Peyer's patch (tissue), 4 donors: Measurements from ENCODE around the gene STK36. TPM values are rescaled to one million over a fixed set of nuclear protein-coding genes. Genes with fewer than 3 reads are reported as not detected.
A peak's percentile ranks its signal among the peaks of the same experiment; 100 is the strongest.

Experiments used
- DNase-seq, 3 donors: peaks; one replicate each; pipeline ENCODE4 v3.0.0-alpha.2; 2017 to 2019
- H3K27ac ChIP-seq, 4 donors: fragments of 200-600 bp; sonication (generic); one replicate each; pipeline ENCODE4 v1.5.1; 2016 to 2019
- H3K27me3 ChIP-seq, 2 donors: fragments of 200-600 bp; sonication (generic); one replicate each; pipeline ENCODE4 v1.5.1; 2019
- H3K36me3 ChIP-seq, 3 donors: fragments of 200-600 bp; sonication (generic); one replicate each; pipeline ENCODE4 v1.5.1; 2016 to 2019
- H3K4me1 ChIP-seq, 4 donors: fragments of 200-600 bp; sonication (generic); one replicate each; pipeline ENCODE4 v1.5.1; 2016 to 2019
- H3K4me3 ChIP-seq, 4 donors: fragments of 200-600 bp; sonication (generic); 1 replicate in 3 of 4; 2 replicates in 1 of 4; pipeline ENCODE4 v1.5.1; 2016 to 2019; ENCODE audit warnings: mild to moderate bottlenecking in 1 of 4
- H3K9me3 ChIP-seq, 4 donors: fragments of 200-600 bp; sonication (generic); one replicate each; pipeline ENCODE4 v1.5.1; 2016 to 2019; ENCODE audit warnings: mild to moderate bottlenecking in 1 of 4
- CTCF ChIP-seq, 6 experiments: fragments of 450-650 bp in 4 of 6; fragments of 200-600 bp in 2 of 6; sonication (generic) in 1 of 6; IDR thresholded peaks; one replicate each; pipeline ENCODE4 v1.5.1; 2017 to 2019; ENCODE audit warnings: antibody characterized with exemption in 6 of 6, mild to moderate bottlenecking in 3 of 6, moderate library complexity in 1 of 6
- POLR2A ChIP-seq, 2 donors: fragments of 450-650 bp; IDR thresholded peaks; one replicate each; pipeline ENCODE4 v1.5.1; 2017; ENCODE audit warnings: antibody characterized with exemption in 2 of 2, mild to moderate bottlenecking in 2 of 2, moderate library complexity in 2 of 2
- total RNA-seq, 4 donors: library from RNA; depleted of rRNA; stranded (reverse); fragments of >200 nt; gene quantifications; one replicate each; pipeline ENCODE4 v1.1.0, GENCODE V29; 2016

STK36 gene
- total RNA-seq, 4 donors from 2014 or later: 25.6 to 82.7 (median 63.6) TPM

- no peak for DNase-seq
- H3K4me3 ChIP-seq: no peak overlapping the region
- TF ChIP-seq POLR2A (IDR thresholded peaks at IDR 0.05) (no peak), CTCF (IDR thresholded peaks at IDR 0.05) (no peak)
Observed at GRCh38 chr2:218732052-218732760, 60.3 kb downstream of the STK36 start.

GRCh38 chr2:218732761-218733158, 60.9 kb downstream of the STK36 start:
- peaks cover 0 to 13% (median 8%) of the 10 kb centered on the region in 4 donors for H3K4me1 ChIP-seq
- no peak overlapping the region for H3K4me3 ChIP-seq
- H3K27me3 ChIP-seq: no peaks in the 10 kb centered on the region
- no peak for DNase-seq
- no peaks in the 10 kb centered on the region for H3K9me3 ChIP-seq
- peaks cover 0 to 6% (median 0%) of the 10 kb centered on the region in 3 donors for H3K36me3 ChIP-seq
- peak overlapping the region in 3 of 4 donors; percentile 26 to 80 (median 54) for H3K27ac ChIP-seq
- TF ChIP-seq CTCF (IDR thresholded peaks at IDR 0.05) (no peak), POLR2A (IDR thresholded peaks at IDR 0.05) (no peak)

More at GRCh38 chr2:218732052-218732760, 60.3 kb downstream of the STK36 start:
- peaks cover 0 to under 1% (median 0%) of the 10 kb centered on the region in 3 donors for H3K36me3 ChIP-seq
- peaks cover 0 to 5% (median 0%) of the 10 kb centered on the region in 4 donors for H3K9me3 ChIP-seq
- peaks cover 0 to 13% (median 8%) of the 10 kb centered on the region in 4 donors for H3K4me1 ChIP-seq
- H3K27ac ChIP-seq: peak overlapping the region in 3 of 4 donors; percentile 26 to 80 (median 54)
- H3K27me3 ChIP-seq: no peaks in the 10 kb centered on the region

GRCh38 chr2:218733171-218734021, 61.5 kb downstream of the STK36 start:
- peaks cover 0 to 13% (median 8%) of the 10 kb centered on the region in 4 donors for H3K4me1 ChIP-seq
- TF ChIP-seq POLR2A (IDR thresholded peaks at IDR 0.05) (no peak), CTCF (IDR thresholded peaks at IDR 0.05) (no peak)
- H3K36me3 ChIP-seq: peaks cover 0 to 12% (median 0%) of the 10 kb centered on the region in 3 donors
- no peaks in the 10 kb centered on the region for H3K27me3 ChIP-seq
- peak overlapping the region in 2 of 4 donors; percentile 54 to 80 for H3K27ac ChIP-seq
- peak in 2 of 3 donors; percentile 16 to 59 for DNase-seq
- no peak overlapping the region for H3K4me3 ChIP-seq
- no peaks in the 10 kb centered on the region for H3K9me3 ChIP-seq

- no peak overlapping the region for H3K27ac ChIP-seq
- H3K9me3 ChIP-seq: no peaks in the 10 kb centered on the region
- H3K4me1 ChIP-seq: peaks cover 0 to 13% (median 8%) of the 10 kb centered on the region in 4 donors
- H3K36me3 ChIP-seq: peaks cover 0 to 21% (median 0%) of the 10 kb centered on the region in 3 donors
- H3K4me3 ChIP-seq: no peak overlapping the region
- no peak for DNase-seq
- no peaks in the 10 kb centered on the region for H3K27me3 ChIP-seq
- TF ChIP-seq POLR2A (IDR thresholded peaks at IDR 0.05) (no peak), CTCF (IDR thresholded peaks at IDR 0.05) (no peak)
Observed at GRCh38 chr2:218734190-218734975, 62.5 kb downstream of the STK36 start.

GRCh38 chr2:218736531-218736930, 64.6 kb downstream of the STK36 start:
- Histone ChIP-seq H3K27me3 (no peaks in the 10 kb centered on the region), H3K27ac (no peak overlapping the region), H3K9me3 (no peaks in the 10 kb centered on the region), H3K4me3 (no peak overlapping the region), H3K4me1 (peaks cover 0 to 12% (median 8%) of the 10 kb centered on the region in 4 donors), H3K36me3 (peaks cover 0 to 40% (median 0%) of the 10 kb centered on the region in 3 donors)
- no peak for TF ChIP-seq CTCF (IDR thresholded peaks at IDR 0.05)
- TF ChIP-seq POLR2A (IDR thresholded peaks at IDR 0.05): no peak
- DNase-seq: no peak
